Activated B cell treated with CpG ODN at 0.5 μM for 24 hours (primary cell): ENCODE results near the gene HIVEP3. TPM values are rescaled to one million over a fixed set of nuclear protein-coding genes. Genes with fewer than 3 reads are reported as not detected.

ENCODE experiments used
- ATAC-seq: fragments of 200-7000 bp; cut with Tn5 transposase; one replicate; pipeline ENCODE4 v1.10.0; 2021; ENCODE audit warnings: low read depth, mild to moderate bottlenecking, moderate library complexity
- CTCF ChIA-PET: fragments of 350-600 bp; sonication (Branson Sonifier 250); formaldehyde crosslinking; loops from one replicate; lab custom pipeline; 2021; ENCODE audit warnings: antibody characterized with exemption; lab: Charles Lee
- POLR2A ChIA-PET: fragments of 350-600 bp; sonication (Branson Sonifier 250); formaldehyde crosslinking; loops from one replicate; lab custom pipeline; 2021; ENCODE audit warnings: antibody characterized with exemption; lab: Charles Lee
- DNase-seq: peaks from one replicate; pipeline ENCODE4 v3.0.0; 2022
- H3K27ac Mint-ChIP-seq: one replicate; pipeline ENCODE4 v1.8.0; 2020; ENCODE audit warnings: mixed read lengths
- H3K27me3 Mint-ChIP-seq: one replicate; pipeline ENCODE4 v1.8.0; 2021; ENCODE audit warnings: mixed read lengths
- H3K36me3 Mint-ChIP-seq: one replicate; pipeline ENCODE4 v1.8.0; 2021; ENCODE audit warnings: low read depth, mixed read lengths
- H3K4me1 Mint-ChIP-seq: one replicate; pipeline ENCODE4 v1.8.0; 2021; ENCODE audit warnings: mixed read lengths
- H3K4me3 Mint-ChIP-seq: one replicate; pipeline ENCODE4 v1.8.0; 2020; ENCODE audit warnings: mild to moderate bottlenecking, mixed read lengths
- H3K9me3 Mint-ChIP-seq: one replicate; pipeline ENCODE4 v1.8.0; 2020; ENCODE audit warnings: mixed read lengths
- CTCF ChIP-seq: fragments of 200-600 bp; IDR thresholded peaks from one replicate; pipeline ENCODE4 v1.8.0; 2022; ENCODE audit warnings: antibody characterized with exemption, mild to moderate bottlenecking
- intact Hi-C: fragments of 100-400 bp; cut with micrococcal nuclease; formaldehyde crosslinking; loops from one replicate; pipeline ENCODE4 v1.15.1; 2024
- total RNA-seq: library from RNA; stranded (reverse); gene quantifications from 2 replicates; pipeline ENCODE4 v1.2.3, GENCODE V29; 2022

HIVEP3 gene
- total RNA-seq, 1 donor from 2014 or later, result 14.4 TPM

GRCh38 chr1:41682149-41682548 is 236.6 kb downstream of the HIVEP3 start:
- Mint-ChIP-seq H3K4me3 (no peak overlapping the region), H3K27ac (no peak overlapping the region)

GRCh38 chr1:41681331-41682098 is 237.2 kb downstream of the HIVEP3 start:
- ATAC-seq, result no peak
- Mint-ChIP-seq H3K36me3 (no peaks in the 10 kb centered on the region), H3K4me3 (no peak overlapping the region), H3K27me3 (no peaks in the 10 kb centered on the region), H3K4me1 (peaks cover 43% of the 10 kb centered on the region), H3K9me3 (no peaks in the 10 kb centered on the region), H3K27ac (no peak overlapping the region)
- intact Hi-C loops, result no loop called here
- no peak for TF ChIP-seq CTCF
- ChIA-PET CTCF (interaction anchor here (2.2 kb wide), 1 partner anchor 107 kb away, joined by 6 read pairs; no protein-coding TSS in a partner anchor), POLR2A (interaction anchor here (1.3 kb wide), 1 partner anchor 10 kb away, joined by 4 read pairs; no protein-coding TSS in a partner anchor)
- DNase-seq, result no peak

More at GRCh38 chr1:41682149-41682548, 236.6 kb downstream of the HIVEP3 start:
- ChIA-PET CTCF (no interaction called here), POLR2A (no interaction called here)
- H3K27me3 Mint-ChIP-seq, result no peaks in the 10 kb centered on the region
- H3K36me3 Mint-ChIP-seq, result no peaks in the 10 kb centered on the region
- peaks cover 48% of the 10 kb centered on the region for H3K4me1 Mint-ChIP-seq
- TF ChIP-seq CTCF, result no peak
- ATAC-seq, result no peak
- H3K9me3 Mint-ChIP-seq, result no peaks in the 10 kb centered on the region
- no peak for DNase-seq
- intact Hi-C loops, result no loop called here

- ChIA-PET POLR2A (interaction anchor here (0.7 to 2.5 kb wide), 2 partner anchors 13 to 49 kb away, joined by 3 to 11 read pairs; no protein-coding TSS in a partner anchor), CTCF (interaction anchor here (2.2 kb wide), 1 partner anchor 105 kb away, joined by 6 read pairs; no protein-coding TSS in a partner anchor)
- Mint-ChIP-seq H3K27me3 (no peaks in the 10 kb centered on the region), H3K27ac (no peak overlapping the region), H3K4me1 (peaks cover 49% of the 10 kb centered on the region), H3K4me3 (no peak overlapping the region), H3K9me3 (no peaks in the 10 kb centered on the region), H3K36me3 (no peaks in the 10 kb centered on the region)
- no peak for DNase-seq
- ATAC-seq, result no peak
- intact Hi-C loops, result loop anchor here (2.0 kb wide), 1 partner anchor 19 kb away; no protein-coding TSS in a partner anchor
- no peak for TF ChIP-seq CTCF
Measured at GRCh38 chr1:41679994-41680393, 238.7 kb downstream of the HIVEP3 start.

- Mint-ChIP-seq H3K9me3 (no peaks in the 10 kb centered on the region), H3K27ac (no peak overlapping the region), H3K36me3 (no peaks in the 10 kb centered on the region), H3K4me1 (peaks cover 49% of the 10 kb centered on the region), H3K4me3 (no peak overlapping the region), H3K27me3 (no peaks in the 10 kb centered on the region)
- intact Hi-C loops, result loop anchor here (2.0 kb wide), 1 partner anchor 19 kb away; no protein-coding TSS in a partner anchor
- ATAC-seq (no peak), DNase-seq (no peak)
- POLR2A ChIA-PET, result interaction anchor here (0.7 to 2.5 kb wide), 2 partner anchors 12 to 49 kb away, joined by 3 to 11 read pairs; no protein-coding TSS in a partner anchor
- TF ChIP-seq CTCF, result no peak
- CTCF ChIA-PET, result interaction anchor here (2.2 kb wide), 1 partner anchor 105 kb away, joined by 6 read pairs; no protein-coding TSS in a partner anchor
Measured at GRCh38 chr1:41679531-41679930, 239.2 kb downstream of the HIVEP3 start.
